Psoas muscle (tissue), 8 donors: ENCODE data around the gene F2RL3. TPM values are rescaled to one million over a fixed set of nuclear protein-coding genes. Genes with fewer than 3 reads are reported as not detected.

ENCODE experiments used
- ATAC-seq, 4 donors: fragments of 200-7000 bp; cut with Tn5 transposase; one replicate each; pipeline ENCODE4 v1.9.1; 2020; ENCODE audit warnings: moderate library complexity in 3 of 4, mild to moderate bottlenecking in 2 of 4
- DNase-seq, 2 donors: peaks; one replicate each; pipeline ENCODE4 v3.0.0-alpha.2; 2020
- H3K27ac ChIP-seq: fragments of 200-600 bp; one replicate; pipeline ENCODE4 v1.8.0; 2022
- H3K27me3 ChIP-seq, 3 donors: fragments of 200-600 bp in 1 of 3; one replicate each; pipeline versions ENCODE4 v1.6.1 to v1.8.0; 2013 to 2022; ENCODE audit warnings: low read length in 2 of 3, mild to moderate bottlenecking in 2 of 3, moderate library complexity in 1 of 3; ENCODE audit not compliant: insufficient read depth in 3 of 3
- H3K36me3 ChIP-seq, 2 donors: fragments of 200-600 bp in 1 of 2; one replicate each; pipeline versions ENCODE4 v1.6.1 to v1.8.0; 2013 to 2022; ENCODE audit warnings: low read depth in 1 of 2, mild to moderate bottlenecking in 1 of 2, moderate library complexity in 1 of 2; ENCODE audit not compliant: insufficient read depth in 1 of 2
- H3K4me1 ChIP-seq: fragments of 200-600 bp; one replicate; pipeline ENCODE4 v1.8.0; 2022
- H3K4me3 ChIP-seq: fragments of 200-600 bp; one replicate; pipeline ENCODE4 v1.8.0; 2022; ENCODE audit warnings: mild to moderate bottlenecking
- H3K9me3 ChIP-seq: fragments of 200-600 bp; one replicate; pipeline ENCODE4 v1.8.0; 2022
- CTCF ChIP-seq: fragments of 200-600 bp; IDR thresholded peaks from one replicate; pipeline ENCODE4 v1.8.0; 2022; ENCODE audit warnings: antibody characterized with exemption
- WGBS, 3 donors: extraction: QIAGEN DNeasy Blood & Tissue Kit; methylation state at CpG; one replicate each; pipeline versions ENCODE4 v1.1.6 to v1.1.7; 2013; 5-methylcytosine and 5-hydroxymethylcytosine counted together
- intact Hi-C, 2 donors: fragments of 100-400 bp; cut with DNase I; formaldehyde crosslinking; loops; one replicate each; pipeline versions ENCODE4 v1.11.0 to v1.14.2; 2022
- polyA plus RNA-seq, 3 donors: library from polyadenylated mRNA; stranded (reverse); fragments of 200-250 nt; gene quantifications; one replicate each; pipeline ENCODE4 v1.2.3, GENCODE V29; 2013
- total RNA-seq, 4 donors: library from RNA; stranded (reverse); fragmentation: NEBNext Ultra II Directional in 2 of 4; extraction: Animal tissue kit (Norgen Biotek cat#: 25700) in 2 of 4; gene quantifications; one replicate each; pipeline versions ENCODE4 v1.2.1 to v1.2.4, GENCODE V29; 2021 to 2023
- donor health status: healthy with polysubstance abuse.
- donor health status: DM: no; HTN: no; CAD: no; lungs with moderate emphysema.
- donor health status: Bipolar disorder and iron deficiency.
- donor health status: healthy.
- donor health status: DM: yes; HTN: yes; CAD: no.
- donor health status: DM: no; HTN: no; CAD: no.
- donor health status: DM: no; HTN: no; CAD: no.
- donor health status: DM: yes; HTN: yes; CAD: no.

The F2RL3 gene
- total and polyA plus RNA-seq, 7 donors = 0.27 to 4.5 (median 1.4) TPM

GRCh38 chr19:16922592-16922934, 33.8 kb downstream of the F2RL3 start:
- no peak for TF ChIP-seq CTCF
- Histone ChIP-seq H3K27ac (no peak overlapping the region), H3K4me1 (no peaks in the 10 kb centered on the region), H3K27me3 (no peaks in the 10 kb centered on the region), H3K9me3 (no peaks in the 10 kb centered on the region), H3K4me3 (no peak overlapping the region), H3K36me3 (no peaks in the 10 kb centered on the region)
- WGBS, 3 donors = 66 to 85% (median 67%) methylated on average over 1 of the region's 1 CpG
- DNase-seq (no peak), ATAC-seq (no peak)
- intact Hi-C loops = no loop called here

GRCh38 chr19:16922949-16923348, 34.1 kb downstream of the F2RL3 start:
- DNase-seq = peak in 1 of 2 donors; percentile 17
- intact Hi-C loops = no loop called here

GRCh38 chr19:16927883-16928282, 39.1 kb downstream of the F2RL3 start:
- H3K36me3 ChIP-seq = no peaks in the 10 kb centered on the region
- peak in 1 of 2 donors; percentile 32 for DNase-seq
- 88 to 92% (median 91%) methylated on average over 13 of the region's 13 CpGs for WGBS, 3 donors
- no peak overlapping the region for H3K4me3 ChIP-seq
- ATAC-seq = no peak
- intact Hi-C loops = no loop called here
- no peak overlapping the region for H3K27ac ChIP-seq
- no peaks in the 10 kb centered on the region for H3K4me1 ChIP-seq
- no peaks in the 10 kb centered on the region for H3K27me3 ChIP-seq
- no peaks in the 10 kb centered on the region for H3K9me3 ChIP-seq
- TF ChIP-seq CTCF = no peak

More at GRCh38 chr19:16922949-16923348, 34.1 kb downstream of the F2RL3 start:
- Histone ChIP-seq H3K9me3 (no peaks in the 10 kb centered on the region), H3K4me3 (no peak overlapping the region), H3K27ac (no peak overlapping the region), H3K27me3 (no peaks in the 10 kb centered on the region), H3K4me1 (no peaks in the 10 kb centered on the region), H3K36me3 (no peaks in the 10 kb centered on the region)
- 90 to 93% (median 93%) methylated on average over 13 of the region's 13 CpGs for whole genome bisulfite sequencing, 3 donors
- no peak for TF ChIP-seq CTCF
- ATAC-seq = no peak

- H3K9me3 ChIP-seq = no peaks in the 10 kb centered on the region
- no peak overlapping the region for H3K27ac ChIP-seq
- no peak for DNase-seq
- H3K27me3 ChIP-seq = no peaks in the 10 kb centered on the region
- H3K36me3 ChIP-seq = no peaks in the 10 kb centered on the region
- TF ChIP-seq CTCF = no peak
- 95 to 96% (median 95%) methylated on average over 2 of the region's 2 CpGs for WGBS, 3 donors
- H3K4me1 ChIP-seq = no peaks in the 10 kb centered on the region
- no peak for ATAC-seq
- no peak overlapping the region for H3K4me3 ChIP-seq
- intact Hi-C loops = no loop called here
Measured at GRCh38 chr19:16928351-16928750, 39.6 kb downstream of the F2RL3 start.

- WGBS, 3 donors = 89 to 92% (median 92%) methylated on average over 10 of the region's 10 CpGs
Measured at GRCh38 chr19:16928916-16929315, 40.1 kb downstream of the F2RL3 start.

More at GRCh38 chr19:16928916-16929315, 40.1 kb downstream of the F2RL3 start:
- no peak overlapping the region for H3K4me3 ChIP-seq
- no peak for TF ChIP-seq CTCF
- H3K27ac ChIP-seq = no peak overlapping the region
- H3K4me1 ChIP-seq = no peaks in the 10 kb centered on the region
- peaks cover 2% of the 10 kb centered on the region for H3K9me3 ChIP-seq
- H3K27me3 ChIP-seq = no peaks in the 10 kb centered on the region
- no peak for ATAC-seq
- peak in 1 of 2 donors; percentile 10 for DNase-seq
- no peaks in the 10 kb centered on the region for H3K36me3 ChIP-seq
- intact Hi-C loops = no loop called here
